GM10248 (cell line): ENCODE results near the gene CALN1.
"Not testable (repeated sequence)": the region's sequence is repeated elsewhere in the genome, so short reads cannot be mapped to it uniquely, and the experiment has no call there.

ENCODE experiments used
- CTCF ChIA-PET: fragments of 300-600 bp; sonication (Branson Sonifier 250); formaldehyde crosslinking; extraction: SDS; loops from one replicate; lab custom pipeline; 2021; ENCODE audit warnings: antibody characterized with exemption; lab: Yijun Ruan, JAX
- POLR2A ChIA-PET: fragments of 350-650 bp; sonication (Branson Sonifier 250); formaldehyde crosslinking; extraction: SDS; loops from one replicate; lab custom pipeline; 2020; ENCODE audit warnings: antibody characterized with exemption; lab: Yijun Ruan, JAX
- DNase-seq: peaks from one replicate; pipeline ENCODE4 v3.0.0; 2012; ENCODE audit errors: extremely low spot score
- TF ChIP-seq, protein P1 (sequence below): IDR thresholded peaks from 2 replicates; pipeline ENCODE4 v1.5.1; 2012; ENCODE audit warnings: mild to moderate bottlenecking, low read depth; ENCODE audit errors: extremely low read depth, missing control alignments, control extremely low read depth

The CALN1 gene

DNA sequence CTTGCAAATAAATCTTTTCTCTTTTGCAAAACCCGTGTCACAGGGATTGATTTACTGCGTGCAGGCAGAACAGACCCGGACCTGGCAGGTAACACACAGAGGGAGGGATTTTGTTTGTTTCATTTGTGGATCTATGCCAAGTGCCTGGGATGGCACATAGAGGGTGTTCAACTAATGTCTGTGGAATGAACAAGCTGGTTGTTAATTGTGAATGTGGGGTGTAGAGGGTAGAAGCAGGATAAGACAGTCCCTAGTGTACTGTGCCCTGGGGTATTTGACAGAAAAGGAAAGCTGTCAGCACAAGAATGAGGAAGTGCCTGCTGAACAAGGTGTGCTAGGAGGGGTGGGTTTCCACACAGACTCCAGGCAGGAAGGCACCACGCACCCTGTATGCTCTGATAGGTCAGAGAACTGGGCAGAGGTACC lies 331.8 kb downstream of the CALN1 start:
- TF ChIP-seq, protein P1, sequence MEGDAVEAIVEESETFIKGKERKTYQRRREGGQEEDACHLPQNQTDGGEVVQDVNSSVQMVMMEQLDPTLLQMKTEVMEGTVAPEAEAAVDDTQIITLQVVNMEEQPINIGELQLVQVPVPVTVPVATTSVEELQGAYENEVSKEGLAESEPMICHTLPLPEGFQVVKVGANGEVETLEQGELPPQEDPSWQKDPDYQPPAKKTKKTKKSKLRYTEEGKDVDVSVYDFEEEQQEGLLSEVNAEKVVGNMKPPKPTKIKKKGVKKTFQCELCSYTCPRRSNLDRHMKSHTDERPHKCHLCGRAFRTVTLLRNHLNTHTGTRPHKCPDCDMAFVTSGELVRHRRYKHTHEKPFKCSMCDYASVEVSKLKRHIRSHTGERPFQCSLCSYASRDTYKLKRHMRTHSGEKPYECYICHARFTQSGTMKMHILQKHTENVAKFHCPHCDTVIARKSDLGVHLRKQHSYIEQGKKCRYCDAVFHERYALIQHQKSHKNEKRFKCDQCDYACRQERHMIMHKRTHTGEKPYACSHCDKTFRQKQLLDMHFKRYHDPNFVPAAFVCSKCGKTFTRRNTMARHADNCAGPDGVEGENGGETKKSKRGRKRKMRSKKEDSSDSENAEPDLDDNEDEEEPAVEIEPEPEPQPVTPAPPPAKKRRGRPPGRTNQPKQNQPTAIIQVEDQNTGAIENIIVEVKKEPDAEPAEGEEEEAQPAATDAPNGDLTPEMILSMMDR: no peak
- POLR2A ChIA-PET: no interaction called here
- CTCF ChIA-PET: no interaction called here
- no peak for DNase-seq

DNA sequence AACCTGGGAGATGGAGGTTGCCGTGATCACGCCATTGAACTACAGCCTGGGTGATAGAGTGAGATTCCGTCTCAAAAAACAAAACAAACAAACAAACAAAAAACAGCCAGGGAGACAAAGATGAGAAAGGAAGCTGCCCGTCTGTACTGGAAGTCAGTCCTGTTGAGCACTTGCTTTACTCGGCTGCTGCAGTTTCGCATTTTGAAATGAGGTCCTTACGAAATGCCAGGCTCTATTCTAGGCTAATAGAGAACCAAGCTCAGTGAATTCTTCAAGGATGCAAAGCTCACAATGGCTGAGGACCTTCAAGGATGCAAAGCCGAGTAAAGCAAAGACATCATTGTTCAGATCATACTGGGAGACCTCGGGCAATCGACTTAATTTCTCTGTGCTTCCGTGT lies 333.3 kb downstream of the CALN1 start:
- TF ChIP-seq, protein P1: no peak
- ChIA-PET CTCF (no interaction called here), POLR2A (no interaction called here)
- no peak for DNase-seq

DNA sequence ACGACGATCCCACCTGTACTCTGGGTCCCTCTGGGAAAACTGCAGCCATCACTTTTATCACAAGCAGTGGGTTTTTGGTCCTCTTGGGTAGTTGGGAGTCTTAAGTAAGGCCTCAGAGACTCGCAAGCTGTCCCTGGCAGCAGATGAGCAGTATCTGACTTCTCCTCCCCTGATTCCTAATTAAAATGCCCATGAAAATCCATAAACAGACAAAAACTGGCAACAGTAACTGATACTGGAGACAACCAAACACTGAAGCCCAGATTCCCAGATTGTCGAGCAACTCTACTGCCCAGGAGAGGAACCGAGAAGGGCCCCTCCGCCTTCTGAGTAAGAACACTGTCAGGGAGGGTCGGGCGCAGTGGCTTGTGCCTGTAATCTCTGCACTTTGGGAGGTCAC lies 333.8 kb downstream of the CALN1 start:
- no peak for DNase-seq
- TF ChIP-seq, protein P1: no peak
- CTCF ChIA-PET: no interaction called here
- POLR2A ChIA-PET: no interaction called here

DNA sequence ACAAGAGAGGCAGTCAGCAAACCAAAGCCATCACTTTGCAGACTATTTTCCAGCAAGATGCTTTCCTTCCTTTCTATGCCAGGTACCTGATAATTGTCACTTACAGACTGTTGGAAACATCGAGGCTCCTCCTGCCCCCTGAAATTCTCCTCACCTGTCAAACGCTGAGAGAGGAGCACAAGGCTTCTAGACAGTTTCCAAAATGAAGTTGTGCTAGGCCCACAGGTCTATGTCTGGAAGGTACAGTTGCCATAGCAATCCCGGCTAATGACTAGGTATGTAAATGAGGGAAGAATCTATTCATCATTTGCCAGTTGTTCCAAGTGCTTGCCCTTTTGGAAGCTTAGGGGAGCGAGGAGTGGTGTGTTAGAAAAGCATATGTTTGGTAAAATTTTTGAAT lies 334.4 kb downstream of the CALN1 start:
- ChIA-PET POLR2A (no interaction called here), CTCF (no interaction called here)
- no peak for DNase-seq
- TF ChIP-seq, protein P1: no peak

DNA sequence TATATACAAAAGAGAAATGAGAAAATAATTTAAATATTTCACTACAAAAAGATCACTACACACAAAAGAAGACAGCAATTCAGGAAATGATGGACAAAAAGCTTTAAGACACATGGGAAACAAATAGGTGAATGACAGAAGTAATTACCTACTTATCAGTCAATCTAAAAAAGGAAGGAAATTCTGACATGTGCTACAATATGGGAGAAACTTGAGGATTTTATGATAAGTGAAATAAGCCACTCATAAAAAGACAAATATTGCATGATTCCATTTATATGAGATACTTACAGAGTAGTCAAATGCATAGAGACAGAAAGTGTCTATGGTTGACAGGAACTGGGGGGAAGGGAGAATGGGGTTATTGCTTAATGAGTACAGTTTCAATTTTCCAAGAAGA lies 339.2 kb downstream of the CALN1 start:
- POLR2A ChIA-PET: no interaction called here
- CTCF ChIA-PET: no interaction called here
- no peak for DNase-seq
- TF ChIP-seq, protein P1: no peak

DNA sequence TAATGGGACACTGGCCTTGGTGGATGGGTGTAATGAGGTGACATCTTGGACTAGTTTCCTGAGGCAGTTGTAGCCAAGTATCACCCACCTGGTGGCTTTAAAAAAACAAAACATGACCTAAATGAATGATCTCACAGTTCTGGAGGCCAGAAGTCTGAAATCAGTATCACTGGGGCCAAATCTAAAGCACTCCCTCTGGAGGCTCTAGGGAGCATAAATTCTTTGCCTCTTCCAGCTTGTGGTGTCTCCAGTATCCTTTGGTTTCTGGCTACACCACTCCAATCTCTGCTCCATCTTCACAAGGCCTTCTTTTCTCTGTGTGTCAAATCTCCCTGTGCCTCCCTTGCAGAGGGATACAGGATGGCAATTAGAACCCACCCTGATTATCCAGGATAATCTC lies 342.9 kb downstream of the CALN1 start:
- POLR2A ChIA-PET: no interaction called here
- TF ChIP-seq, protein P1: no peak
- DNase-seq: no peak
- CTCF ChIA-PET: no interaction called here

DNA sequence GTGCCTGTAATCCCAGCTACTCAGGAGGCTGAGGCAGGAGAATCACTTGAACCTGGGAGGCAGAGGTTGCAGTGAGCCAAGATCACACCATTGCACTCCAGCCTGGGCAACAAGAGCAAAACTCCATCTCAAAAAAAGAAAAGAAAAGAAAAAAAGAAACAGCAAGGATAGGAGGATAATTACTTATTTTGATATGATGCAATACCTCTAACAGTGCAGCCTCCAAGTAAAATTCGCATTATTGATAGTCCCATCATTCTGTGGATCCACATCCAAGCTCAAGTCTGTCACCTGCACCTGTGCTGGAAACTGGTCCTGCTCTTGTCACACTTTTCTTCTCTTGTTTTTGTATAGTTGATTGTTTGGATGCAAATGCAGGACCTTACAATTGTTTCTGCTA lies 346.4 kb downstream of the CALN1 start:
- POLR2A ChIA-PET, CTCF ChIA-PET, DNase-seq: not testable (repeated sequence)
